ENCODE data around the gene HTRA1.

GRCh38 chr10:122462533-122463465 lies 1.4 kb downstream of the HTRA1 start:
- TF ChIP-seq CTCF (IDR thresholded peaks at IDR 0.05), result no peak
- TF ChIP-seq POLR2A (IDR thresholded peaks at IDR 0.05), result no peak
